GM20431 (cell line): ENCODE results near the gene STKLD1.

Experiments used
- in situ Hi-C: fragments of 300-500 bp; cut with MseI, MboI; formaldehyde crosslinking; loops from one replicate; pipeline ENCODE4 v1.15.0; 2020; ENCODE audit warnings: low sequenced_read_pairs; ENCODE audit not compliant: unreplicated experiment

STKLD1 gene

DNA sequence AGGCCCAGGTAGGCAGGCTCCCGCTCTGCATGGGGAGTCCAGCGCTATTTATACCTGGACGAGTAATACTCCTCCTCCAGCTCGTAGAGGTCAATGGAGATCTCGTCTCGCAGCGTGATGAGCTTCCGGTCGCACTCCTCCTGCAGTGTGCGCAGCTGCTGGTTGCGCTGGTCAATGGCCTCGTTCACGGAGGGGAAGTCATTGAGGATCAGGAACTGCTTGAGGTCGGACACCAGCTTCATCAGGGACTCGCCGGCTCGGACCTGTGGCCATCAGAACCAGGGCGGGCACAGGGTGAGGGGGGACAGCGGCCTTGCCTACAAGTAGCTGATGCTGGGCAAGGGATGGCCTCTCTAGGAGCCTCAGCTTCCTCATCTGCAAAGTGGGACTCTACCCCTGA lies 32.1 kb upstream of the STKLD1 start:
- in situ Hi-C loops = no loop called here

DNA sequence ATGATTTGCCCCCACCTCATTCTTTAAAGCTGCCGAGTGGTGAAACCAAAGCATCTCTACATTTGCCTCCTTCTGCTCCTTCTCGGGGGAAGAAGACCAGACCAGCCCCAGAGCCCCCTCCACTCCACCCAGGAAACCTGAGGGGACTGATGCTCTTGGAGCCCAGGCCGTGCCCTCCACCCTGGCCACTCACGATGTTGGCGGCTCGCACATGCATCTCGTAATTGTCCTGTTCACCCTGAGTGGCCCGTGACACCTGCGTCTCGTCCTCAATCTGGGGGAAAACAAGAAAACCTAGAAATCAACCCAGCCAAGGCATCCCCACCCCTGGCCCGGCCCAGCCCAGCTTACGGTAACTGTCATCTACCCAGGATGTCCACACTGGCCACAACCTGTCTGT lies 31.2 kb upstream of the STKLD1 start:
- in situ Hi-C loops = no loop called here

DNA sequence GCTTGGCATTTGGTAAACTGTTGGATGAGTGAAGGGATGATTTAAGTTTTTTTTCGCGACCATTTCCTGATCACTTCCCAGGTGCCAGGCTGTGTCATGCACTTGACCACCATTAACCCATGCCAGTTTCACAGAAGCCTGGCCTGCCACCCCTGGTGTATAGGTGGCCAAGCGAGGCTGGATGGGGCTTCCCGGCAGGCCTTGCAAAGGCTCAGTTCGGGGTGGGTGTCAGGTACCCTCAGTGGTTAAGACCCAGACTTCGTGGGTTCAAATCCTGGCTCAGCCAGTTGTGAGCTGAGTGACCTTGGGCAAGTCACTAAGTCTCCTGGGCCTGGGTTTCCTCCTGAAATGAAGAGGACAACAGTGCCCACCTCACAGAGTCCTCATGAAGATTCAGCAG lies 30.6 kb upstream of the STKLD1 start:
- in situ Hi-C loops = no loop called here

DNA sequence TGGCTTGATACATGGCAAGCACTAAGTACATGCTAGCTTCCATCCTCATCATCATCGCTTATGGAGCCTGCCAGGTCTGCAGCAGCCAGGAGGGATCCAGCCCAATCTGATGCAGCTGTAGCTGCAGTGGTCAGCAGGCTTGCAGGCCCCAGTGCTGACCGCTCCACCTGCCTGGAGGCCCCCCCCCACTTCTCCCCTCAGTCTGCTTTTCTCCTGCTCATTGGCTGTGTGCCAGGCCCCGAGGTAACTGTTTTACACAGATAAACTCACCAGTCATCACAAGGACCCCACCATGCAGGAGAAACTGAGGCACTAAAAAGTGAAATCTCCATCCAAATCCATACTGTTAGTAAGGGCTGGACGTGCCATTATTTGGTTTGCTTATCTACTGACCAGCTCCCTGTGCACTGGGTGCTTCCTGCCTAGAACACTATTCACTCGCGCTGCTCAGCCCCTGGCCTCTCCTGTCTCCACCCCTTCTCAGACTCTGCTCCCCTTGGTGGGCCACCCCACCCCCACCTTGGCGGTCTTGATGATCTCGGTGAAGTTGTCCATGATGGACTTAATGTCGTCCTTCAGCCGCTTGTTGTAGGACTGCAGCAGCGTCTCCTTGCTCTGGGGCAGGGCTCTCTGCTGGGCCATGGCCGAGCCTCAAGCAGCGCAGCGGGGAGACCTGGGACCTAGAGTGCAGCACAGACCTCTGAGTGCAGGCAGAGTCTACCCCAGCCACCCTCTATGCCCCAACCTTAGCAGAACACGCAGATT lies 30.0 kb upstream of the STKLD1 start:
- in situ Hi-C loops = no loop called here

DNA sequence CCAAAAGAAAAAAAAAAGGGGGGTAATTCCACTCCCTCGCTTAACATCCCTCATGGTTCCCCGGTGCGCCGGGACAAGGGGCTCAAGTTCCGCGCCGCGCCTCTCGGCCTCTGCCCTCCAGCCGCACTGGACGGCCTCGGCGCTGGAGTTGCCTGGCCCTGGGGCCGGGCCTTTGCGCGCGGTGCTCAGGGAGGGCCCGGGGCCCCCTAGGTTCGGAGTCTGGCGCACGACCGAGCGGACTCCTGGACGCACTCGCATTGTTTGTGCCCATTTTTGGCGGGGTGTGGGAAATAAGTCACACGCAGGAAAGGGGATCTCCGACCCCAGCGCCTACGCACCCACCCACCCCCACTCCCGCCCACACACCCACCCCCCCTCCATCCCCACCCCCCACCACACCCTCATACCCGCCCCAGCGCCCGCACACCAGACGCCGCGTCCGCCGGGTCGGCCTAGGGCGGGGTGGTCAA lies 28.6 kb upstream of the STKLD1 start:
- in situ Hi-C loops = no loop called here

DNA sequence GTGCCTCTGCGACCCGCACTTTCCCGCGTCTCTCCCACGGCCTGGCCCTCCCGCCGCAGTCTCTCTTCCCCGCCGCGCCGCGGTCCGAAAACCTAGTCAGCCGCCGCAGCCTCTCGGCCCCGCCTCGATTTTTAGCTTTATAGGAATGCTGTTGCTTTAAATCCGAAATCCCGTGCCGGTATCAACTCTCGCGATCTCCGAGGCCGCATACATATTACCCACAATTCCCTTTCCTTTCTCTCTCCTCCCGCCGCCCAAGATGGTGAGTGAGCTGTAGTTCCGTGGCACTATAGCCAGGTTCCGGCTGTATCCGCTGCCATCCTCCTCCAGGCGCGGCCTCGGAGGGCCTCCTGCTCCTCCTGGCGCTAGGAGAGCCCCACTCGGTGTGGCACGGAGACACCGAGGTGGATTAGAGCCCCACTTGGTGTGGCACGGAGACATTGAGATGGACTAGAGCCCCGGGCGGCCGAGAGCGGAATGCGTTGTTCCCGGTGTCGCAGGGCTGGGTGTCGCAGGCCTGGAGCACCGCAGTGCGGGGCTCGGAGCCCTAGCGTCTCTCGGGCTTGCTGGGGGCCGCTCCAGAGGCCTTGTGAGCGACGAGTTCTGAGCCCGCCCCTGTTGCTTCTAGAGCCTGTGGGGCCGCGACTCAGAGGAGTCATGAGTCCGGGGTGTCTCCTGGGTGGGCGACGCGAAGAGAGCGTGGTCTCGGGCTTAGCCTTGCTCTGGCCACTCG lies 28.0 kb upstream of the STKLD1 start, which contains the start of the genes MED22 and RPL7A:
TSS of gene MED22 (minus strand) at position 147 of the 733 bp plus-strand sequence. CDS start 1,469 bp downstream, outside the sequence.
TSS of gene RPL7A (plus strand) at position 234 of the 733 bp plus-strand sequence. CDS start at position 260, 26 bp downstream.
- in situ Hi-C loops = no loop called here

DNA sequence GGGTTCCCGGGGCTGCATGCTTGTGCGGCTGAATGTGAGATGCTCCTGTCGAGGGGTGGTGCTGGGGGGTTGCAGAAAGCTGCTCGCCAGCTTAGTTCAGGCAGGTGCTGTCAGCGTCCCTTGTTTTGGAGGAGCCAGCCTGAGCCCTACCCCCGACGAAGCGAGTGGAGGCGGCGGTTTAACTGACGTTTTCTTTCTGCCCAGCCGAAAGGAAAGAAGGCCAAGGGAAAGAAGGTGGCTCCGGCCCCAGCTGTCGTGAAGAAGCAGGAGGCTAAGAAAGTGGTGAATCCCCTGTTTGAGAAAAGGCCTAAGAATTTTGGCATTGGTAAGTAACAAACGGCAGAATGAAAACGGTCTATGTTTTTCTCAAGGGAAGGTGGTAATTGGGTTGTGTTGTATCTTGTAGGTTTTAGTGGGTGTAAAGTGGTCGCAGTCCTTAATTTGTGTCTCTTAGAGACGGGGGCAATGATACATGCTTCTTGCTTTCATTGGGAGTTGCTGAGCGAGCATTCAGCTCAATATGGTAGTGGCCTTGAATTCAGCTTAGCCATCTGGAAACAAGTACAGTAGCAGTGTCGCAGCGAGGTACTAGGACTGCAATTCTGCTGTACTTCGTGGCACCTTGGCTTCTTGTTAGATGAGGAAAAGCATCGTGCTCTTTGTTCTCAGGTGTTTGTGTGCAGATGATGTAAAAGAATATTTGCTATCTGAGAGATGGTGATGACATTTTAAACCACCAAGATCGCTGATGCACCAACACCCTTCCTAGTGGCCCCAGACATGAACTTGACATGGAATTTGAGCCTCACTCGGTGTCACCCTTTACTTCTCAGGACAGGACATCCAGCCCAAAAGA lies 27.2 kb upstream of the STKLD1 start:
- in situ Hi-C loops = no loop called here

DNA sequence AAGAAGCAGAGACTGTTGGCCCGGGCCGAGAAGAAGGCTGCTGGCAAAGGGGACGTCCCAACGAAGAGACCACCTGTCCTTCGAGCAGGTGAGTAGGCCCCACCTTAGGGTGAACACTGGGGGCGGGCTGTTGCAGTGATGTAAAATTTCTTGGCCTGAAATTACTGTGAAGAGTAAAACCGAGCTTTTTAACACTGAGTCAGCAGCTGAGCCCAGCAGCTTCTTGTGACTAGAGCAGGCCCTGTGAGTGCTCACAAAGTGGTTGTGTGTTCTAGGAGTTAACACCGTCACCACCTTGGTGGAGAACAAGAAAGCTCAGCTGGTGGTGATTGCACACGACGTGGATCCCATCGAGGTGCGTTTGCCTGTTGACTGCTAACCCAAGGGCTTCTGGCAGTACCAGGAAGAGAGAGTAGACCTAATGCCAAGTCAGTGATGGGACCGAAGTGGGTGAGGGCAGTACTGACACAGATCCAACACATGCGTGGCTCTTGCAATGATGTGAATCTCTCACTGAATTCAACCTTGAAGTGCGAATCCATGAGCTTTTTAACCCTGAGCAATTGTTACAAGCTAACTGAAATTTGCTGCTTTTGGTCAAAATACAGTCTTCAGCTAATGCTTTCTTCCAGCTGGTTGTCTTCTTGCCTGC lies 26.1 kb upstream of the STKLD1 start:
- in situ Hi-C loops = no loop called here

DNA sequence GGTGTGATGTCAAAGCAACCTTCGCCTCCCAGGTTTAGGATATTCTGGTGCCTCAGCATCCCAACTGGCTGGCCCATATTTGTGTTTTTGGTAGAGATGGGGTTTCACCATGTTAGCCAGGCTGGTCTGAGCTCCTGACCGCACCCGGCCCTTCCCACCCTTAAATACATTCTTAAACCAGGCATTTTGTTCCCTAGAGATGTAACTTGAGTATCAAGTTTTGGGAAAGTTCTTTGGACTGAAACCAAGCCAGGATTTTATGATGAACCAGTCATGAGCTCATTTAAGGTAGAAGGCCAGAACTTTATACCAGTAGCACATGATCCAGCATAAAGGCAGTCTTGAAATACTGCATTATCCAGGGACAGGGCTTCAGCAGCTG lies 24.6 kb upstream of the STKLD1 start:
- in situ Hi-C loops = no loop called here

DNA sequence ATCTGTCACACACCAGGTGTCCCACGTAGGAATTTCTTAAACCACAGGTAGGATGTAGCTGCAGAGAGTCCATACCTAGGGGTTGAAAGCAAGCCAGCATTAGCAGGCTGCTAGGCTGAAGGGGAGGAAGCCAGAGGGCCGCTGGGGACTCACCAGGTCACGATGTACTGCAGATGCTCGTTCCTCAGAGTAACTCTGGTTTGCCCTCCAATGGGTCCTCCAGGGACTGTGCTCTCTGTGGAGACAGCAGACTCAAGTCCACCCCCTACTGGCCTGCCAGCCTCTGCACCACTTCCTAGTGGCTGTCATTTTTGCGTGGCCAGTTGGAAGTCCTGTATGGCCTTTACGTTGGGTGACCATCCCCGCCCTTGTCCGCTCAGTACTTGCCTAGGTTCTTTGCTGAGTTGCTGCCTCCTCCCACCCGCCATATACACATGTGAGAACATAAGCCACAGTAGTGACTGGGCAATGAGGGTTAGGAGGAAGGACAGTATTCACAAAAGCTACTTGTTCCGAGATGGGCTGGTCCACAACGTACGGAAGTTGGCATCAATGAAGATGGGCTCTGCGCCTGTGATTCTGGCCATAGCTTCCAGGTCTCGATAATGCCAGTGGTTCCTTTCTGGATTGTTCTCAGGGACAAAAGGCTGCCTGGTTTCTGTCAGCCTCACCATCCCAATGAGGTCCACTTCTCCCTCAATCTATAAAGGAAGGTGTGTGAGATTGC lies 24.1 kb upstream of the STKLD1 start:
- in situ Hi-C loops = no loop called here

DNA sequence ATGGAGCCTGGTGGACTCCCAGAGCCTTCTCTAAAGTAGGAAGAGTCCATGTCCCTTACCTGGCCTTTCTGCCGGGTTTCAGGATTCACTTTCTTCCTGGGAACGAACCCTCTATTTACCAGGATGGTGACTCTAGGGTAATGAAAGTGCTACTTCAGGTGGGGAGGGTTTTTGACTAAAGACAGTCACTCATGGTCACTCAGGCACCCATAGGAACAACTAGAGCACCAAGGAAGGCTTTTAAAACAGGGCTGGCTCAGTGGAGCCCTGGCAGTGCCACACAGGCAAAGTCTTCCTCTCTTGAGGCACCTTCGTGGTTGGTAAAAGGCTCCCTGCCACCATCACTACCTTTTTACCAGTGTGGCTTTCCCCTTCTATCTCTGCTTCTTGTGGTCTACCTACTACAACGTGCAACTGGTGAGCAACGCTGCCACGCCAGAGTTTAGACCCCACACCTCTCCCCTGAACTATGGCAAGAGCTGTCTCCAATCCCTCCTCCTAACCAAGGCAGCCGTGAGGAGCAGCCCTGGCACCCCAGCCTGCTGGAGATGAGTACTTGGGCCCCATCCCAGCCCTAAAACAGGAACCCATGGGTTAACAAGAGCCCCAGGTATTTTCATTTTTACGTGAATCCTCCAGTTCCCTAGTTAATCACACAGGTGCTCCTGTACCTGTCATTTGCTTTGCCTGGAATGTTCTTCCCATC lies 23.4 kb upstream of the STKLD1 start:
- in situ Hi-C loops = no loop called here

DNA sequence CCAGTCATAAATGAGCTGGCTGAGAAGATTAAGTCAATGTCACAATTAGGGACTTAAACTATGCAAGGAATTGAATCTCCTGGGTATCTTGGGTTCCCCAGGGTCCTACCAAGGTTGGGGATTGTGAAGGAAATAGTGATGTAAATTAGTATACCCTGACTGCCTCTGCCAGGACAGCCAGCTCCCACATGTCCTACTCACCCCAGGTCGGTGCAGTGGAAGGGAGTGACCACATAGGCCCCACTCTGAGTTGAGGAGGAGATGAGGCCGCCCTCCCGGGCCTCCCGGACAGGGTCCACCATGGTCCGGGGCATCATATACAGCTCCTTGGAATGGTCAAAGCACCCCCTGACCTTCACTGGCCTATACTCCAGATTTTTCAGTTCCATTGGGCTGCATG lies 22.6 kb upstream of the STKLD1 start:
- in situ Hi-C loops = no loop called here

DNA sequence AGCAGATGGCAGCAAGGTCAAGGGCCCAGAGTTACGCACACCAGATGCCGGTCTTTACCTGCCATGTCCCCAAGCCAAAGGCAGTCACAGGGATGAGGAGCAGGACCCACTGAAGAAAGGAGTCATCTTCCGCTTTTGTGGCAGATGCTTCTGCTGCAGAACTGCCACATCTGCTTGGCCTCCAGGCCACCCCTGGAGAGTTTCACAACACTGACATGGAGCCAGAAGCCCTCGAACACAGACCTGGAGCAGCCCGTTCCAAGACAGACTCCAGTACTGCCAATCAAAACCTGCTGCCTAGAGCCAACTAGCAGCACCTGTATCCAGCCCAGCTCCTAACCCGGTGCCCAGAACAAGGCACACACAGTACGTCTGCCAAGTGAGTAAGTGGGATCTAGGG lies 21.4 kb upstream of the STKLD1 start:
- in situ Hi-C loops = no loop called here

DNA sequence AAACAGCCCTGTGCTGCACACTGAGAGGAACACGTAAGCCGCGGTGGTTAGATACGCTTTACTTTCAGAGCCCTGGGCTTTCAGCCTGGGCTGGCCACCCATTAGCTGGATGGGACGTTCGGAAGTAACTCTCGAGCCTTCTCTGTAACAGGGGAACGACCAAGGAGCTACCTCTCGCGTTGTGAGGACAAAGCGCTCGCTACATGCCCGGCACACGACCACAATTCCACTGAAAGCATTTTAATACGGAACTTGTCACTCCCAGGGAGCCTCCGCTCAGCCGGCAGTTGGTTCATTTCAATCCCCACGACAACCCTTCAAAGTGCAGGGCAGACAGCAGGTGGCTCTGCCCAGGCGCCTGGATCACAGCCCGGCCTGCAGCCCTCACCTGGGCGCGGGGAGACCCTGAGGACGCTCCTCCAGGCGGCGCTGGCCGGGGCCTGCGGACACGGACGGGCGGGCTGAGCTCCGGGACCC lies 20.2 kb upstream of the STKLD1 start:
- in situ Hi-C loops = no loop called here

DNA sequence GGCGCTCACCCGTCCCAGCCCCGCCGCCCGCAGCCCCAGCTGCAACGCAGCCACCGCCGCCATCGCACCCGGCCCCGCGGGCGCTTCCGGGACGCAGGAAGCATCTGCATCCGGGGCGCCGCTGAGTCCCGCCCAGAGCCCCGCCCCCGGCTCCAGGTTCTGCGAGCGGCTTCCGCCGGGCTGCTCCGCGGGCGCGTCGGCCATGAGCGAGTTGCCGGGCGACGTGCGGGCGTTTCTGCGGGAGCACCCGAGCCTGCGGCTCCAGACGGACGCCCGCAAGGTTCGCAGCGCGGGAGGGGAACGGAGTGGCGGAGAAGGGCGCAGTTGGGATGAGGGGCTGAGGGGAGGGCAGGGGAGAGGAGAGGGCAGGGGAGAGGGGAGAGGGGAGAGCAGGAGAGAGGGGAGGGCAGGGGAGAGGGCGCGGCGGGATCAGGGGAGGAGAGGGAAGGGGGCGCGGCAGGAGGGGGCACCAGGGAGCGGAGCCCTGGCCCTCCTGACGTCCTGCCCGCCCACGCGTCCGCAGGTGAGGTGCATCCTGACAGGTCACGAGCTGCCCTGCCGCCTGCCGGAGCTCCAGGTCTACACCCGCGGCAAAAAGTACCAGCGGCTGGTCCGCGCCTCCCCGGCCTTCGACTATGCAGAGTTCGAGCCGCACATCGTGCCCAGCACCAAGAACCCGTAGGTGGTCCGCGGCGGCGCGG lies 19.6 kb upstream of the STKLD1 start, which contains the start of the genes SURF1 and SURF2:
TSS of gene SURF1 (minus strand) at position 97 of the 701 bp plus-strand sequence. CDS start at position 63, 34 bp downstream.
TSS of gene SURF2 (plus strand) at position 160 of the 701 bp plus-strand sequence. CDS start at position 203, 43 bp downstream.
- in situ Hi-C loops = no loop called here

DNA sequence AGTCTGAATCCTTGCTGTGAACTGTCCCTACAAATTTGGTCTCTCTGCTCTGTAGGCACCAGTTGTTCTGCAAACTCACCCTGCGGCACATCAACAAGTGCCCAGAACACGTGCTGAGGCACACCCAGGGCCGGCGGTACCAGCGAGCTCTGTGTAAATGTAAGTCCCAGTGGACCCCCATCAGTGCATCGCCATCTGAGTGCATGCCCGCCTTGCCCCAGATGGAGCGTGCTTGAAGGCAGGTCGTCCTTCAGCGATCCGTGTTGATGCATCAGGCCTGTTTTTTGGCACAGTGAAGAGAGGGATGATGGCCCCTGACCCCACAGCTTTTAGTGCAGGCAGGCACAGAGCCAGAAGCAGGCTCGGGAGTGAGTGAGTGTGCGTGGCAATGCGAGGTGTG lies 18.5 kb upstream of the STKLD1 start:
- in situ Hi-C loops = no loop called here

DNA sequence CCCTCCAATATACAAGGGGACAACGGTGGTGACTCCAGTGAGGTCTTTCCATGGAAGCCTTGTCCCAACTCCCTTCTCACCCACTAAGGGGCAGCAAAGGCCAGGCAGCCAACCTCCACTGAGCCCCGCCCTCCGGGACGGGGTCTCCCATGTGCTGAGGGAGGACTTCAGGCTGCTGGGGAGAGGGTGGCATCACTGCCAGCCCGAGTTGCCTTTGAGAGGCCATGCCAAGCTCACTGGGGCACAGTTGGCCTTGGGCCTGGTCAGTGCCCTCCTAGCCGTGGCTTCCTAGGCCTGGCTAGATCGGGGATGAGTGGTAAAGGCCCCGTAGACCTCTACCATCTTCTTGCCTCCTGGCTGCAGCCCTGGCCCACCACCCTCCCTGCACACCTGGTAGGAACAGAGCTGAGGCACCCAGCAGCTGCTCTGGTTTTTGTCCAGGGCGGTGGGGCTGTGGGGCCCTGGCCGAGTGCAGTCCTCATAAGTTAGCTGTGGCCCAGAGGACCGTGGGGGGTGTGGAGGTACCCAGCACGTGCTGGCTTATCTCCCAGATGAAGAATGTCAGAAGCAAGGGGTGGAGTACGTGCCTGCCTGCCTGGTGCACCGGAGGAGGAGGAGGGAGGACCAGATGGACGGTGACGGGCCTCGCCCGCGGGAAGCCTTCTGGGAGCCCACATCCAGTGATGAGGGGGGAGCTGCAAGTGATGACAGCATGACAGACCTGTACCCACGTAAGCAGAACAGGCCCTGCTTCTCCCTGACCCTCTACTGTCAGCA lies 16.6 kb upstream of the STKLD1 start:
- in situ Hi-C loops = no loop called here
